Ectodermal cell (in vitro differentiated cells): Measurements from ENCODE around the gene GOLGA3.
"Not testable (repeated sequence)": the region's sequence is repeated elsewhere in the genome, so short reads cannot be mapped to it uniquely, and the experiment has no call there.

Experiments used
- H3K27ac ChIP-seq: 2 replicates; pipeline ENCODE4 v1.7.0; 2013; ENCODE audit warnings: mild to moderate bottlenecking, low read depth, low read length; ENCODE audit not compliant: insufficient read depth, poor library complexity, severe bottlenecking
- H3K27me3 ChIP-seq: 2 replicates; pipeline ENCODE4 v1.7.0; 2013; ENCODE audit warnings: mild to moderate bottlenecking, low read length; ENCODE audit not compliant: insufficient read depth, control insufficient read depth, poor library complexity, severe bottlenecking
- H3K36me3 ChIP-seq: one replicate; pipeline ENCODE4 v1.7.0; 2013; ENCODE audit warnings: low read length; ENCODE audit not compliant: control insufficient read depth, insufficient read depth
- H3K4me1 ChIP-seq: one replicate; pipeline ENCODE4 v1.7.0; 2013; ENCODE audit warnings: low read length; ENCODE audit not compliant: control insufficient read depth, insufficient read depth
- H3K4me3 ChIP-seq: 2 replicates; pipeline ENCODE4 v1.7.0; 2013; ENCODE audit warnings: low read depth, low read length, control low read depth; ENCODE audit not compliant: insufficient read depth
- H3K9me3 ChIP-seq: 2 replicates; pipeline ENCODE4 v1.7.0; 2013; ENCODE audit warnings: mild to moderate bottlenecking, low read length, moderate library complexity; ENCODE audit not compliant: control insufficient read depth
- WGBS, 2 experiments: methylation state at CpG; one replicate each; pipeline ENCODE4 v1.1.7; 2013; ENCODE audit warnings: missing lambda C conversion rate in 2 of 2; 5-methylcytosine and 5-hydroxymethylcytosine counted together

The GOLGA3 gene

GRCh38 chr12:132847363-132848356, 19.0 kb upstream of the GOLGA3 start:
- H3K9me3 ChIP-seq = no peaks in the 10 kb centered on the region
- H3K4me3 ChIP-seq = no peak overlapping the region
- no peak overlapping the region for H3K27ac ChIP-seq
- no peaks in the 10 kb centered on the region for H3K4me1 ChIP-seq
- peaks cover 17% of the 10 kb centered on the region for H3K36me3 ChIP-seq
- WGBS, 2 experiments = 75% methylated on average over 30 of the region's 30 CpGs
- H3K27me3 ChIP-seq = no peaks in the 10 kb centered on the region

- H3K4me1 ChIP-seq, H3K4me3 ChIP-seq, H3K9me3 ChIP-seq, H3K27ac ChIP-seq, H3K27me3 ChIP-seq: not testable (repeated sequence)
- H3K36me3 ChIP-seq = peaks cover 16% of the 10 kb centered on the region
- 89 to 90% methylated on average over 8 to 9 of the region's 11 CpGs for WGBS, 2 experiments
These were observed 16.0 kb upstream of the GOLGA3 start for GRCh38 chr12:132844681-132845080.

- H3K36me3 ChIP-seq = peaks cover 16% of the 10 kb centered on the region
These were observed 13.9 kb upstream of the GOLGA3 start for GRCh38 chr12:132842449-132843045.

GRCh38 chr12:132841151-132841550, 12.5 kb upstream of the GOLGA3 start:
- H3K27ac ChIP-seq = no peak overlapping the region
- peaks cover 12% of the 10 kb centered on the region for H3K36me3 ChIP-seq

More at GRCh38 chr12:132842449-132843045, 13.9 kb upstream of the GOLGA3 start:
- Histone ChIP-seq H3K27me3 (no peaks in the 10 kb centered on the region), H3K27ac (no peak overlapping the region), H3K4me3 (no peak overlapping the region), H3K9me3 (no peaks in the 10 kb centered on the region), H3K4me1 (no peaks in the 10 kb centered on the region)
- WGBS, 2 experiments = 90 to 91% methylated on average over 21 of the region's 21 CpGs

GRCh38 chr12:132840536-132840935, 11.9 kb upstream of the GOLGA3 start:
- no peak overlapping the region for H3K4me3 ChIP-seq
- H3K27me3 ChIP-seq = no peaks in the 10 kb centered on the region
- no peak overlapping the region for H3K27ac ChIP-seq
- WGBS, 2 experiments = 88 to 90% methylated on average over 18 to 20 of the region's 20 CpGs
- H3K9me3 ChIP-seq = no peaks in the 10 kb centered on the region
- peaks cover 7% of the 10 kb centered on the region for H3K36me3 ChIP-seq
- no peaks in the 10 kb centered on the region for H3K4me1 ChIP-seq

More at GRCh38 chr12:132841151-132841550, 12.5 kb upstream of the GOLGA3 start:
- no peaks in the 10 kb centered on the region for H3K27me3 ChIP-seq
- no peaks in the 10 kb centered on the region for H3K9me3 ChIP-seq
- no peaks in the 10 kb centered on the region for H3K4me1 ChIP-seq
- WGBS, 2 experiments = 92% methylated on average over 15 of the region's 15 CpGs
- H3K4me3 ChIP-seq = no peak overlapping the region

- H3K27me3 ChIP-seq = no peaks in the 10 kb centered on the region
- H3K36me3 ChIP-seq = peaks cover 5% of the 10 kb centered on the region
- H3K9me3 ChIP-seq = no peaks in the 10 kb centered on the region
- H3K4me3 ChIP-seq = no peak overlapping the region
- no peaks in the 10 kb centered on the region for H3K4me1 ChIP-seq
- H3K27ac ChIP-seq = no peak overlapping the region
- WGBS, 2 experiments = 86 to 88% methylated on average over 14 of the region's 14 CpGs
These were observed 11.0 kb upstream of the GOLGA3 start for GRCh38 chr12:132839558-132840235.

- no peak overlapping the region for H3K27ac ChIP-seq
- 92 to 93% methylated on average over 17 of the region's 17 CpGs for WGBS, 2 experiments
- no peaks in the 10 kb centered on the region for H3K9me3 ChIP-seq
These were observed 9.9 kb upstream of the GOLGA3 start for GRCh38 chr12:132838410-132839080.

GRCh38 chr12:132837693-132838409, 9.2 kb upstream of the GOLGA3 start:
- Histone ChIP-seq H3K9me3 (no peaks in the 10 kb centered on the region), H3K4me3 (no peak overlapping the region), H3K27ac (no peak overlapping the region), H3K27me3 (no peaks in the 10 kb centered on the region), H3K4me1 (no peaks in the 10 kb centered on the region), H3K36me3 (peaks cover 5% of the 10 kb centered on the region)
- 91 to 92% methylated on average over 27 of the region's 27 CpGs for WGBS, 2 experiments

More at GRCh38 chr12:132838410-132839080, 9.9 kb upstream of the GOLGA3 start:
- no peak overlapping the region for H3K4me3 ChIP-seq
- H3K27me3 ChIP-seq = no peaks in the 10 kb centered on the region
- peaks cover 5% of the 10 kb centered on the region for H3K36me3 ChIP-seq
- no peaks in the 10 kb centered on the region for H3K4me1 ChIP-seq

GRCh38 chr12:132836795-132837331, 8.2 kb upstream of the GOLGA3 start:
- WGBS, 2 experiments = 88 to 92% methylated on average over 5 of the region's 5 CpGs
- Histone ChIP-seq H3K4me1 (no peaks in the 10 kb centered on the region), H3K4me3 (no peak overlapping the region), H3K27ac (no peak overlapping the region), H3K36me3 (no peaks in the 10 kb centered on the region), H3K27me3 (no peaks in the 10 kb centered on the region), H3K9me3 (no peaks in the 10 kb centered on the region)
